Activated T-cell treated with anti-CD3 and anti-CD28 coated beads for 24 hours (primary cell): ENCODE data around the gene FMNL2.

Source experiments
- DNase-seq: peaks from one replicate; pipeline ENCODE4 v3.0.0-alpha.2; 2020; ENCODE audit warnings: low read depth

The FMNL2 gene

DNA sequence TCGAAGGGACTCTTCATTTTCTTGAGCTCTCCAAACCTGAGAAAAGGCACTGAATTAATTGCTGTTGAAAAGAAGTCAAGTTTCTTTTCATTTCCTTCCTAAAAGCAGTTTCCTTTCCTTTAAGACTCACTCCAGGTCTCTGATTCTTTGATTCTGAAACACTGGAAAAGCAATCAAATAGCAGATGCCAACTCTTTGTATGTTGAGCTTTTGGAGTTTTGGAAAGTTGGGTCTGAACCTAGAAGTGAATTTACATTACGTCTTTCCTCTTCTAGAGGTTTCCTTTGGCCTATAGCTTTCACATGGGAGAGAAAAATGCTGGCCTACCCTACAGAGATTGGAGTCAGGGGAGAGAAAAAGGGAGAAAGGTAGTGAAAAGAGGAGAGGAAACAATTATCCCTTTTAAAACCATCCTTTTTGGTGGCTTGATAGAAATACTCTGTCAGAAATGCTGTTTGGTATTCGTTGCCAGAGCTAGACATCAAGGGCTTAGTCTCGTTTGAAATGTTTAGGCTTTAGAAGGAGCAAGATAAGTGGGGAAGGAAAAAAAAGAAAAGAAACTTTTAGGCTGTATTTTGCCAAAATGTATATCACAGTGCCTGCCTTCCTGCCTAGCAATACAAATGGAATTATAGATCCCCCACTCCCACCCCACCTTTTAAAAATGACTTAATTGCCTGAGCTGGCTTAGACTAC lies 194.6 kb downstream of the FMNL2 start:
- DNase-seq, result no peak

DNA sequence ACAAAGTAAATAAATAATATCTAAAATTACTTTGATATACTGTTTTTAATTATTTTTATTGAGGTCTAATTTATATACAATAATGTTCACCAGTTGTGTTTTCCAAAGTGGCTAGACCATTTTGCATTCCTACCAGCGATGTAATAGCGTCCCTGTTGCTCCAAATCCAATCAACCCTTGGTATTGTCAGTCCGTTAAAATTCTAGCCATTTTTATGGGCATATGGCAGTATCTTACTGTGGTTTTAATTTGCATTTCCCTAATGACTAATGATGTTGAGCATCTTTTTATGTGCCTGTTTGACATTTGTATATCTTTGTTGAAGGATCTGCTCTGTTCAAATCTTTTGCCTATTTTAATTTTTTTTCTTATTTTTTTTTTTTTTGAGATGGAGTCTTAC lies 197.3 kb downstream of the FMNL2 start:
- no peak for DNase-seq

DNA sequence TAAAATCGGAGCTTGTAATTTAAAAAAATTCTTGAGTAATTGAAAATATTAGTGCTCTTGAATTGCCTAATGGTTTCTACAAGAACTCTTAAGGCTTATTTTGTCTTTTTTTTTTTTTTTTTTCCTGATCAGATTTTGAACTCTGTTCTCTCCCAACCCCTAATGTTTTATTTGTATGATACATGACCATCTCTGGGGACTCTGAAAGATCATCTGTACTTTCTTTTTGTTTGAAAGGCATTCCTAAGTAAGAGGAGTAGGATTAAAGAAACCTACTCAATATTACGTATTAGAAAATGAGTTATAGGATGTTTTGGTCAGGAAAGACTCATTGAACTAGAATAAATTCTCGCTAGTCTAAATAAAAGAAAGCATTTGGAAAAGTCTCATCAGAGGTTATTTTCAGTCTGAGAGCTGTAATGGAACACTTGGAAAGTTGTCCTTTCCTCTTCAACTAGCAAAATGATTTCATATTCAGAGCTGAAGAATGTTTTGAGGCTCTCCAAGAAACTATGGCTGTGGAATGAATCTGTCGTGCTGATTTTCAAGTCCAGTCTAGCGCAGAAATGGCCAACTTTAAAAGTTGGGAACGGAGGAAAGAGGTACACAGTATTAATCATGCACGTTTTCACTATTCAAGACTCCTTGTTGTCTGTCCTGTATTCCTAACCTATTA lies 199.6 kb downstream of the FMNL2 start:
- DNase-seq, result no peak

DNA sequence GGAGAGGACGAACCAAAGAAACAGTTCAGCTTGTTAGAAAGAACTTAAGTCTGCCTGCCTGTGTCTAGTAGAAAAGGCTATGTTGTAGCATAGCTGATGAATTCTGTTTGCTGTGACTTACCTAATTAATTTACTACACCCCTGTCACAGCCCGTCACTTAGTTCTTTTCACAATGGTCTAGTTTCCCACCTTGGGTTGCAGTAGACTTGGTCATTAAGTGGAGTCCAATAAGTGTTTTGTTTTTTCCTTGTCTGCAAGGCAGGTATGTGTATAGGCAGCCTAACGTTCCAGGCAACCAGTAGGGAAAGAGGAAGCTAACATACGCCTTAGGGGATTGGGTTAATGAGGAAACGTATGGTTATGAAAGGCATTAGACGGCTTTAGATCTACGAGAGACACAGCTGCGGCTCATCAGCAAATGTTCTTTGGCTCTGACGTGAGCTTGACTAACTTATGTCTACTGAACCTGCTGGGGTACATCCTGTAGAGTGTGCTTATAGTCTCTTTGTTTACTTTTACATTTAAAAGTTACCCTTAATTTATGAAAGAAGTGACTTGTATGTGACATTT lies 202.2 kb downstream of the FMNL2 start:
- no peak for DNase-seq

DNA sequence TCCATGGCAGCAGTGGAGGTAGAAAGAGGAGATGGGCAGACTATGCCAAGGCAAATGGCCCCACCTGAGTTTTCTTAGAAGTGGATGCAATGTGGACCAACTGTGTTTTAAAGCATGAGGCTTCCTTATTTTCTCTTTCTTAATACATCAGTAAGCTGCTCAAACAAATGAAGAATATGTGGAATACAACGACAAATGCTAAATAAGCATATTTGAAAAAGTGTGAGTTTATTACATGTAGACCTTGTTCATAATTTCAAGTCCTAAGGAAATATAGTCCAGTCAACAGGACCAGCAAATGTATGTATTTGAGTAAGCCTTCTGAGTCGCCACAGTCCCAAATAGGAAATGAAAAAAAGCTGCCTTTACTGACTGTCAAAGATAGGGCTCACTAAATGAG lies 204.4 kb downstream of the FMNL2 start:
- DNase-seq, result no peak

DNA sequence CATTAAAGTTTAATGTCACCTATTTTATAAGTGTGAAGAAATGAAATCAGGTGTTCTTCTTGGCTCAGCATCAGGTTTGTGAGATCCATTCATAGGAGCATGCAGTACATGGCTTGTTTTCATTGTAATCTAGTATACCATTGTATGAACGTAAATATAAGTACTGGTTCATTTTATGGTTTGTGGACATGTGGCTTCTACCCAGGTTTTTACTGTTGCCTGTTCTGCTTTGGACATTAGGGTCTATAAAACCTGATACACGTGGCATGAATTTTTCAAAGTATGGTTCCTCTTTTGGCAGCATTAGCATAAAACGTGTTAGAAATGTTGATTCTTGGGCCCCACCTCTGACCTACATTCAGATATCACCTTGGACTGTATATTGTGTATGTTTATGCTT lies 206.7 kb downstream of the FMNL2 start:
- DNase-seq, result no peak

DNA sequence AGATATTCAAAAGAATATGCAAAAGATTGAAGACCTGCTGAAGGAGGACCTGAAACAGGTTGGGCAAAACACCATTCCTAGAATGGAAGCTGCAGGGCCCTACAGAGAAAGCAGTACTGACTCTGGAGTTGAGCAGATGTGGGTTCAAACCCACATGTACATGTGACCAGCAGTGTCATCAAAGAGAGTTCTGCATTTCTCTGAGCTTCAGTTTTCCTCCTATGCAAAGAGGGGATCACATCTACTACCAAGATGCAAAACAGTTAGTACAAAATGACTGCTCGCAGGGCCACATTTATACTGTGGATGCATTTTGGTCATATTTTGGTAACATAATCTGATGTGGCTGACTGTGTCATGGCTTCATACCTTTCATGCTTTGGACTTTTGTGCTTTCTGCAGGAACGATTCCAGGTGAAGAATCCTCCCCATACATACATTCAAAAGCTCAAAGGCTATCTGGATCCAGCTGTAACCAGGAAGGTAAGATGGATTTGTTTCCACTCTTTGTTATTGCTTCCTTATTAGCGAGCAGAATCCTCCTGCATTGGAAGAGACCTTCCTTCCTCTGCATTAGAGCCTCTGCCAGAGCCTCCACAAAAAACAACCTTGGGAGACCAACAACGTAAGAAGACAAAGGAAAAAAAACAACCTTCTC lies 207.5 kb downstream of the FMNL2 start:
- DNase-seq, result no peak

DNA sequence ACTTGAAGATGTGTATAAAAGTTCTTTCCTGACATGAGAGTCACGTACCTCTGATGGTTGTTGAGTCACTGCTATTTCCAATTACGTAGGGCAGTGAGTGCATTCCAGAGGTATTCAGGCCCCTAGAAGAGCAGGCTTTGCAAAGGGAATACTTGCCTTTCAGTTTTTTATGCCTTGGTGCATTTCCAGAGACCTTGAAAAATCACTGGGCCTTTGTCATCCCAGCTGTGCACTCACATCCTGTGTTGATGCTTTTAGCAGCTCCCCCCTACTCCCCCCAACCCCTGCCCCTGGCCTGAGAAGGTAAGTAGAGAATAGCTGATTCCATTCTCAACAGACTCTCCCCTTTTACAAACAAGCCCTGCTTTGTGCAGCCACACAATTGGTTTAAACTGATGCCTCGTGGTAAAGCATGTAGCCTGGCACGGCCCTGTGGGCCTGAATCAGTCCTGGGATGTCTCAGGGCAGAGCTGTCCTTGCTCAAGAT lies 208.1 kb downstream of the FMNL2 start:
- no peak for DNase-seq

DNA sequence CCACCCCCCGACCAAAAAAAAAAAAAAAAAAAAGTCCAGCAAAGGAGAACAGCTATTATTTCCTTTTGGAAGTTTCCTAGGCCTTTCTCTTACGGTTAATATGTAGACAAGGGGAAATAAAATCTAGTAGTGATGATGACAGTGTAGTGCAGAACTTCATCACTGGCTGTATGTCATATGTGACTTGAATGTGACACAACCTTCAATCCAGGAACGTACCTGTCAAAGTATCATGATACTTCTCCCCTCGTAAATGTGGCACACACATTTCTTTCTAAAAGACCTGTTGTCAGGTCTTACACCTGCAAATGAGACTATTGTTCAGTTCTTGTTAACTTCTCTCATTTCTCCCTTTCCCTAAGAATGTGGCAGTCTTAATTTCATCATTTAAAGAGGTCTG lies 208.7 kb downstream of the FMNL2 start:
- DNase-seq, result no peak

DNA sequence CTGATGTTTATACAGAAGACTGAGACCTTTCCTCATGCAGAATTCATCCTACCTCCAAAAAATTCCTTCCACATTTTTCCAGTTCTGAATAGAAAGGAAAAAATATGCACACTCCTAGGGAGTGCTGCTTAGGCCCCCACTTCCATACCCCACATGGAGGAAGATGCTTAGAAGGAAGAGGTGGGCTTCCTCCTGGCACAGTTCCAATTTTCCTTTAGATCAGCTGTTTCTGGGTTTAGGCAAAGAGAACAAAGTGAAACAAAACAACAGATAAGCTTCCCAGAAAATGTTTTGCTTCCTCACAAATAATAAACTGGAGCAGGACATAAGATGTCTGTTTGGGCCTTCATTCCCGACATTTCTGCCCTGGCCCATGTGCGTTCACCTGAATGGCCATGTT lies 209.7 kb downstream of the FMNL2 start:
- DNase-seq, result no peak

DNA sequence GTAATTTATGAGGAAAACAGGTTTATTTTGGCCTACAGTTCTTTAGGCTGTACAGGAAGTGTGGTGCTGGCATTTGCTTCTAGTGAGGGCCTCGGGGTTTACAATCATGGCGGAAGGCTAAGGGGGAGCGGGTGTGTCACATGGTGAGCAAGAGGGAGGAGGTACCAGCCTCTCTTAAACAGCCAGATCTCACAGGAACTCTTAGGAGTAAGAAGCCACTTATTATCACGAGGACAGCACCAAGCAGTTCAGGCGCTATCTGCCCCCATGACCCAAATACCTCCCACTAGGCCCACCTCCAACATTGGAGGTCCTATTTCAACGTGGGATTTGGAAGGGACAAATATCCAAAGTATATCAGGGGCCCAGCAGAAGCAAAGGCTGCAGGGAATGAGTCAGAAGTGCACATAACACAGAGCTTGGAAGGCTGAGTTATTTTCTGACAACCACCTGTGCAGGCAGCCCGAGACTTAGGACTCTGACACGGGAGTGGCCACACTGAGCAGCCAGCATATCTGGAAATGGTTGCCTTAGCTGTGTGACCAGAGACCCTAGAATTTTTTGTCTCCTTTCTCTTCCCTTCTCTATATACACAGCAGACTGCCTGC lies 211.4 kb downstream of the FMNL2 start:
- DNase-seq, result no peak

DNA sequence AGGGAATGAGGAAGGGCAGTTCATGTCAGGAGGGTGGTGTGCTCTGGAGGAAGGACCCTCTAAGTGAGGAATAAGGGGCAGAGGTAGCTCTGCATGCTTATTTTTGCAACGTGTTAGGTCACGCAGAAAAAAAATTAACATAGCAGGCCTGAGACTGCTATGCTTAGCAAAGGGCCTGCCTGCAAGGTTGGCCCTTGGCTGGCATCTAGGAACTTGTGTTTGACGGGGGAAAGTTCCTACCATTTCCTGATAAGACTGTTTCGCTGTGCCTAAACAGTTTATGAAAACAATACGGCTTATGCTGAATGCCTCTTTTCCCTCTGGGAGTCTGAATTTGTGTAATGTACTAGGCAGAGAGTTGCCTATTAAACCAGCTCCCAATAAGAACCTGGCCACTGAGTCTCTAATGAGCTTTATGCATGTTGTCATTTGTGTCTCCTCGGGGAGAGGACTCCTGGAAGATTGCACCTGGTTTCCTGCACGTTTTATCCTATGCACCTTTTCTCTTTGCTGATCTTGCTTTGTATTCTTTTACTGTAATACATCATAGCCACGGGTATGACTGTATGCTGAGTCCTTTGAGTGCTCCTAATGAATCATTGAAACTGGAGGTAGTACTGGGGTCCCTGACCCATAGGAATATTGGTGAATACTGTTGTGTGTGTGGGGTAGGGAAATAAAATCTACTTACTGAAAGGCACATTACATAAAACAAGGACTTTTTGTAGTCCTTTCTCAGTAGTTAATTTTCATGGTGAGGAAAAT lies 213.3 kb downstream of the FMNL2 start:
- no peak for DNase-seq

DNA sequence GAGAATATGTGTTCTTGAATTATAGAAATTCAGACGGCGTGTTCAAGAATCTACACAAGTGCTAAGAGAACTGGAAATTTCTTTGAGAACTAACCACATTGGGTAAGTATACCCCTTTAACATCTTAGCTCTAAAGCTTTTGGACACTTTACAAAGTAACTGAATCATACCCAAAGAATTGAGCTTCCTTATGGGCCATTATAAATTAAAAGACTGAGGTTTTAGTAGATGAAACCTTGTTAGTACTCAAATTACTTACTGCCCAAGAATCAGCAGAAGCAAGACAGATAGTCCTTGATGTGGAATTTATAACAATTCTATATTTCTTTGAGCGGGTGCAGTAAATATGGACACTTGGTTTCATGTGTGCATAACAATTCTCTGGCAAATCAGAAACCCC lies 214.0 kb downstream of the FMNL2 start:
- DNase-seq, result no peak

DNA sequence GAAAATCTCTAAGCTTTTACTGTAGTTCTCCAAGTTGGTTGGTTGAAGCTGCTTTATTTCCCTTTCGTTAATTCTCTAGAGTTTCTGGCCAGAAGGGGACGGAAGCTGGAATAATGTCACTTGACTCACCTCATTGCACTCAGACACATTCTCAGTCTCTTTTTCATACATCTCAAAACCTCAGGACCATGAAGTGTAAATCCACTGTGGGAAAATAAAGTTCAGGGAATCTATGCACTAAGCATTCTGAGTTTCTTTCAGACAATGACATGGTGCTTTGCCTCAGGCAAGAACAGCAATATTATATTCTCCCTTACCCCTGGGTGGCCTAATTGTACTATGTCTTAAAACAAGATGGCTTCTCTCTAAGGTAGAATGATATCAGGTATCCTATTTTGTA lies 214.4 kb downstream of the FMNL2 start:
- DNase-seq, result no peak

DNA sequence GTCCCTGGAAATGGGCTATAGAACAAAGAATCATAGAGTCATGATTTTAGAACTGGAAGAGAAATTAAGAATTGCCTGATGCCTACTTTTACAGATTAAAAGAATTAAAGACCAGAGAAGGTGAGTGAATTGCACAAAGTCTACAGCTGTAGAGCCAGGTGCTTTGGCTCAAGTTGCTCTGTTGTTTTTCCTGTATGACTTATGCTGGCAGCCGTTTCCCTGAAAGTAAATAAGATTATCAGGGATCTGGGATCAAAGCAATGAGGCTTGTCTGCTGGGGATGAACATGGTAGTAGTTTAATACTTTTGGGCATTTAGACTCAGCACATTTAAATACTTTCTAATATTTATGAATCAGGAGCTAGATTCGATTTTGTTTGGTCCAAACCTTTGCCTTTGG lies 215.4 kb downstream of the FMNL2 start:
- no peak for DNase-seq

DNA sequence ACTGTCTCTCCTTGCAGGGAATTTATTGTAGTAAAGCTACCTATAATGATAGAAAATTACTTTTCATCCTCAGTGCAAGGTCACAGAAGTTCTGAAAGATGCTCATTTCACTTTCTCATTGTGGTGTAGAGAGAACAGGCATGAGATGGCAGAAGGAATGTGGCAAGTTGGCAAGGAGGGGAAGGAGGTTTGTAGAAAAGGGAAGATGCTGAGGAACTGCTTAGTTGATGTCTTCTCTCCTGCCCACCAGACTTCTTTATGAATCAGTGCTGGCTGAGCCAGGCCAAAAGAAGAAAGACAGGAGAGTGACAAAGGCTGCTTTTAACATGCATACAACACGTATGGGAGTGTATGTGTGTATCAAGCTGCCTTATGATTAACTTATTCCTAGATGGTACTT lies 217.9 kb downstream of the FMNL2 start:
- no peak for DNase-seq

DNA sequence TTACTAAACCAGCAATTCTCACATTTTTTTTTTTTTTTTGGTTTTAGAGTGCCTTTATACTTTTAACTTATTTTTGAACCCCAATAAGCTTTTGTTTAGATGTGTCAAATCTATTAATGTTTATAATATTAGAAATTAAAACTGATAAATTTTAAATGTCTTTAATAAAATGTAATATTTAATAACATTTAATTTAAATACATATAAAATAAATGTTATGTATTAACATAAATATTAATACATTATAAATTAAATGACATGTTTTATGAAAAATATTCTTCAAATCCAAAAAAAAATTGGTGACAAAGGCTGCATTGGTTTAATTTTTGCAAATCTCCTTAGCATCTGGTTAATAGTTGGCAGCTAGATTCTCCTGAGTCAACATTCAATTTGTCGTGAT lies 218.5 kb downstream of the FMNL2 start:
- no peak for DNase-seq

DNA sequence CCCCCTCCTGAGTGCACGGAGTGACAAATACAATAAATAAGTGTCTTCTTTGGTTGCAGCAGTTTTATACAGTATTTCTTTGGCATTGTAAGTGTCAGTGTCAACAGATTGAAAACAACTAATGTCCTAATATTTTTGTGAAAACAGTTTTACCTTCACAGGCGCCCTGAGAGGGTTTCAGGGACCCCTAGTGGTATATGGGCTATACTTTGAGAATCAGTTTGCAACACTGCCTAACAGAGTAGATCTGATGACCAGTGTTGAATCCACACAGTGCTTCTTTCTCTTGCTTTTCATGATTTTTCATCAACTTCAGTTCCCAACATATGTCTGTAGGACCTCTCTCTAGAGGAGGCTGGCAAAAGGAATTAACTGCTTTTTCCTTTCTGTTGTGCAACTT lies 220.1 kb downstream of the FMNL2 start:
- DNase-seq, result no peak

DNA sequence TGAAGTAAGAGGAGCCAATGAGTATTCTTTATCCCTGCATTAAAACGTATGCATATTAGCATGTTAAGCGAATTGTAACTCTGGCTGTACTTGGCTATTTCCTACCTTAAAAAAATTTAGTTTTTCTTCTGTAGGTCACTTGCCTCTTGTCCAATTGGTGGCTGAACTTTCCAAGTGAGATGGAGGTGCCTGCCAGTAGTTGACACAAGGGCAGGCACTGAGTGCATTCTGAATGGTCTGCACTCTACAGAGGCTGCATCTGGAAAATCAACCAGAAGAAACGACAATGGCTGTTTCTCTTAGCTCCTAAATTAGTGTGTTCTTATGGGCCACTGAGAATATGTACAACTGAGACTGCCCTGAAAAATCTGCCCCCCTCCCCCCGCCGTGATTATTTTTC lies 221.5 kb downstream of the FMNL2 start:
- DNase-seq, result no peak

DNA sequence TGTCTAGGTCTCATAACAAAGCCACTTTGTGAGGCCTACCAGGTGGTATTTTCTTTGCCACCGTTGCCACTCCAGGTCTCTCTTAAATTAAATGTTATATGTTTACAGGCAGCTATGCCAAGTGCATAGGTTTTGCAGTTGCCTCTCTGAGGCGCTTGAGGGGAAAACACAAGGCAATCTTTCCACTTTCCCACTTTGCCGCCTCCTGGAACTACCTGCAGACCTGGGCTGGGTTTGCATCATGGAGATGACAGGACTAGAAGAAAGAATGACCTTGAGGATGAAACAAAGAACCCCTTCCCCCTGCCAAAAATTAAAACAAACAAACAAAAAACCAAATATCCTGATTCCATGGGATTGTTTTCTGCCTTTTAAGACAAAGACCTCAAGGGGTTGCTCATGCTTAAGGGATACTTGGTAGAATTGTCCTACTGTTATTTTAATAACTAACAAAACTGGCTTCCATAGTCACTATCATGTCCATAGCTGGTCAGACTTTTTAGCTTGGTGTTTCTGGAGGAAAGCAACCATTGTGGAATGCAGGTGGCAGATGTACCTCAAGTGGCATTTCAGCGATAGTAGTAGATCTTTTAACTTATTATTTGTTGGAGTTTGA lies 222.4 kb downstream of the FMNL2 start:
- no peak for DNase-seq
